Measurements from ENCODE around the gene CCDC188. TPM values are rescaled to one million over a fixed set of nuclear protein-coding genes. Genes with fewer than 3 reads are reported as not detected.

Gene CCDC188
- total and polyA plus RNA-seq, 8 donors = 0.10 to 40.8 (median 0.76) TPM; not detected in 1

GRCh38 chr22:20130731-20131596 is 19.9 kb downstream of the CCDC188 start:
- Histone ChIP-seq H3K27me3 (no peaks in the 10 kb centered on the region), H3K4me1 (peaks cover 27 to 58% (median 49%) of the 10 kb centered on the region in 4 donors), H3K36me3 (peaks cover 10 to 22% (median 21%) of the 10 kb centered on the region in 4 donors), H3K4me3 (peak overlapping the region; percentile 93 to 98 (median 95)), H3K27ac (peak overlapping the region; percentile 92 to 97 (median 95)), H3K9me3 (no peaks in the 10 kb centered on the region)
- peak; percentile 89 to 93 for DNase-seq
- TF ChIP-seq POLR2A (IDR thresholded peaks at IDR 0.05) (no peak), EP300 (IDR thresholded peaks at IDR 0.05) (no peak), POLR2AphosphoS5 (IDR thresholded peaks at IDR 0.05) (peak in 1 of 3 donors; percentile 47), CTCF (IDR thresholded peaks at IDR 0.05) (no peak)
- 0 to 21% (median 5%) methylated on average over 12 to 70 of the region's 70 CpGs for WGBS, 5 donors
- intact Hi-C loops (cut with DNase I; ENCODE audit: low total_unique reads) = no loop called here

DNA sequence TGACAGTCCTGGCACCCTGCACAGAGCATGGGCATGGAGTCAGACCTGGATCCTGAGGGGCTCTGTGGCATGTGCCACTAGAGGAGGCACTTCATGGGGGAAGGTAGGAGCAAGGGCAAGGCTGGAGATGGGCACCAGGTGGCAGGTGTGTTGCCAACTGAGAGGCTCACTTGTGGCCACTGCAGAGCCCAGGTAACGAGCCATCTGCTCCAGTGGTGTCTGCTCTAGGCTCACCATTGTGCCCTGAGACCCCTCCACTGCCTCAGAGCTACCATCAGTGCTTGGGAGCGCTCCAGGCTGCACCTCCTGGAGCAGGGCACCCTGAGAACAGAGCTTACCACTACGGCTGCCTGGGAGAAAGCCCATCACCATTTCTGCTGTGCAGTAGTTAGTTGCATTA is 20.5 kb downstream of the CCDC188 start:
- no peaks in the 10 kb centered on the region for H3K27me3 ChIP-seq
- H3K27ac ChIP-seq = peak overlapping the region; percentile 92 to 97 (median 95)
- DNase-seq = no peak
- peaks cover 16 to 29% (median 28%) of the 10 kb centered on the region in 4 donors for H3K36me3 ChIP-seq
- intact Hi-C loops (cut with DNase I; ENCODE audit: low total_unique reads) = no loop called here
- no peak for TF ChIP-seq POLR2A (IDR thresholded peaks at IDR 0.05)
- TF ChIP-seq EP300 (IDR thresholded peaks at IDR 0.05) = no peak
- no peak for TF ChIP-seq CTCF (IDR thresholded peaks at IDR 0.05)
- H3K4me3 ChIP-seq = peak overlapping the region in 2 of 4 donors; percentile 93 to 97
- H3K4me1 ChIP-seq = peaks cover 25 to 51% (median 43%) of the 10 kb centered on the region in 4 donors
- no peaks in the 10 kb centered on the region for H3K9me3 ChIP-seq
- WGBS, 5 donors = 51 to 71% (median 64%) methylated on average over 3 of the region's 3 CpGs; no CpG with 5 or more reads in 1 of the 5 donors

DNA sequence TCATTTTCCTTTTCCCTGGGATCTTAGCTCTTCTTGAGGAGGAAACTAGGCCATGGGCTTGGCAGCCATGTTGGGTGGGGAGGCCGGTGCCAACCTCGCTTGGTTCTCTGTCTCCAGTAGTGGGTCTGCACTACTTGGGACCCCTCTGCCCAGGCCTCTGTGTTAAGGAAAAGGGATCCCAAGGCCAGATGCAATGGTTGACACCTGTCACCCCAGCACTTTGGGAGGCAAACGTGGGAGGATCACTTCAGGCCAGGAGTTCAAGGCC is 21.2 kb downstream of the CCDC188 start:
- intact Hi-C loops (cut with DNase I; ENCODE audit: low total_unique reads) = no loop called here
- DNase-seq = no peak

More for the DNA sequence above, 21.2 kb downstream of the CCDC188 start:
- H3K27me3 ChIP-seq = no peaks in the 10 kb centered on the region
- WGBS, 5 donors = 50 to 89% (median 78%) methylated on average over 1 to 3 of the region's 3 CpGs
- peak overlapping the region in 1 of 5 donors; percentile 27 for H3K27ac ChIP-seq
- TF ChIP-seq POLR2AphosphoS5 (IDR thresholded peaks at IDR 0.05) (no peak), POLR2A (IDR thresholded peaks at IDR 0.05) (no peak), CTCF (IDR thresholded peaks at IDR 0.05) (no peak), EP300 (IDR thresholded peaks at IDR 0.05) (no peak)
- H3K4me3 ChIP-seq = no peak overlapping the region
- H3K4me1 ChIP-seq = peaks cover 21 to 45% (median 36%) of the 10 kb centered on the region in 4 donors
- H3K9me3 ChIP-seq = no peaks in the 10 kb centered on the region
- peaks cover 18 to 35% (median 34%) of the 10 kb centered on the region in 4 donors for H3K36me3 ChIP-seq
